Activated B cell treated with CpG ODN at 0.5 μM for 24 hours (primary cell): ENCODE measurements around the gene THUMPD3. TPM values are rescaled to one million over a fixed set of nuclear protein-coding genes. Genes with fewer than 3 reads are reported as not detected.

ENCODE experiments used
- ATAC-seq: fragments of 200-7000 bp; cut with Tn5 transposase; one replicate; pipeline ENCODE4 v1.10.0; 2021; ENCODE audit warnings: low read depth, mild to moderate bottlenecking, moderate library complexity
- CTCF ChIA-PET: fragments of 350-600 bp; sonication (Branson Sonifier 250); formaldehyde crosslinking; loops from one replicate; lab custom pipeline; 2021; ENCODE audit warnings: antibody characterized with exemption; lab: Charles Lee
- POLR2A ChIA-PET: fragments of 350-600 bp; sonication (Branson Sonifier 250); formaldehyde crosslinking; loops from one replicate; lab custom pipeline; 2021; ENCODE audit warnings: antibody characterized with exemption; lab: Charles Lee
- DNase-seq: peaks from one replicate; pipeline ENCODE4 v3.0.0; 2022
- H3K27ac Mint-ChIP-seq: one replicate; pipeline ENCODE4 v1.8.0; 2020; ENCODE audit warnings: mixed read lengths
- H3K27me3 Mint-ChIP-seq: one replicate; pipeline ENCODE4 v1.8.0; 2021; ENCODE audit warnings: mixed read lengths
- H3K36me3 Mint-ChIP-seq: one replicate; pipeline ENCODE4 v1.8.0; 2021; ENCODE audit warnings: low read depth, mixed read lengths
- H3K4me1 Mint-ChIP-seq: one replicate; pipeline ENCODE4 v1.8.0; 2021; ENCODE audit warnings: mixed read lengths
- H3K4me3 Mint-ChIP-seq: one replicate; pipeline ENCODE4 v1.8.0; 2020; ENCODE audit warnings: mild to moderate bottlenecking, mixed read lengths
- H3K9me3 Mint-ChIP-seq: one replicate; pipeline ENCODE4 v1.8.0; 2020; ENCODE audit warnings: mixed read lengths
- intact Hi-C: fragments of 100-400 bp; cut with micrococcal nuclease; formaldehyde crosslinking; loops from one replicate; pipeline ENCODE4 v1.15.1; 2024
- total RNA-seq: library from RNA; stranded (reverse); gene quantifications from 2 replicates; pipeline ENCODE4 v1.2.3, GENCODE V29; 2022
- TF ChIP-seq, protein P1 (sequence below): fragments of 200-600 bp; IDR thresholded peaks from one replicate; pipeline ENCODE4 v1.8.0; 2022; ENCODE audit warnings: antibody characterized with exemption, mild to moderate bottlenecking

Gene THUMPD3
- total RNA-seq, 1 donor from 2014 or later: 42.0 TPM

DNA sequence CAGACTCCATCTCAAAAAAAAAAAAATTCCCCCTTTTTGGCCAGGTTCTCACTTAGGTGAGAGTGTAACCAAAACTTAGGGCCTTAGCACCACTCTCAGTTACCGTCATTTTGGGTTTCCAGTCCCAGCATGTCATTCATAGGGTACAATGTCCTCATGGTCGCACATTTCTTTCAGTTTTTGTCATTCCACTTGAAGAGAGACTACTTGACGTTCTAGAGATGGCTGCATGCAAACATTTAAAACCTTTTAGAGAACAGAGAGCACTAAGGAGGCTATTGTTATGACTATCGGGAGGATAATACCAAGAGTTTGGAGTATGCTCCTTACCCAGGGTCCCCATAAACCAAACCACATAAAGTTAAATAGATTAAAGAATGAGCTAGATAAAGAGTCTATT lies 37.9 kb upstream of the THUMPD3 start:
- no peak overlapping the region for H3K27ac Mint-ChIP-seq
- TF ChIP-seq, protein P1, sequence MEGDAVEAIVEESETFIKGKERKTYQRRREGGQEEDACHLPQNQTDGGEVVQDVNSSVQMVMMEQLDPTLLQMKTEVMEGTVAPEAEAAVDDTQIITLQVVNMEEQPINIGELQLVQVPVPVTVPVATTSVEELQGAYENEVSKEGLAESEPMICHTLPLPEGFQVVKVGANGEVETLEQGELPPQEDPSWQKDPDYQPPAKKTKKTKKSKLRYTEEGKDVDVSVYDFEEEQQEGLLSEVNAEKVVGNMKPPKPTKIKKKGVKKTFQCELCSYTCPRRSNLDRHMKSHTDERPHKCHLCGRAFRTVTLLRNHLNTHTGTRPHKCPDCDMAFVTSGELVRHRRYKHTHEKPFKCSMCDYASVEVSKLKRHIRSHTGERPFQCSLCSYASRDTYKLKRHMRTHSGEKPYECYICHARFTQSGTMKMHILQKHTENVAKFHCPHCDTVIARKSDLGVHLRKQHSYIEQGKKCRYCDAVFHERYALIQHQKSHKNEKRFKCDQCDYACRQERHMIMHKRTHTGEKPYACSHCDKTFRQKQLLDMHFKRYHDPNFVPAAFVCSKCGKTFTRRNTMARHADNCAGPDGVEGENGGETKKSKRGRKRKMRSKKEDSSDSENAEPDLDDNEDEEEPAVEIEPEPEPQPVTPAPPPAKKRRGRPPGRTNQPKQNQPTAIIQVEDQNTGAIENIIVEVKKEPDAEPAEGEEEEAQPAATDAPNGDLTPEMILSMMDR: no peak
- ATAC-seq: no peak
- H3K27me3 Mint-ChIP-seq: peaks cover 2% of the 10 kb centered on the region
- no peak overlapping the region for H3K4me3 Mint-ChIP-seq
- intact Hi-C loops: no loop called here
- no peaks in the 10 kb centered on the region for H3K36me3 Mint-ChIP-seq
- ChIA-PET CTCF (no interaction called here), POLR2A (no interaction called here)
- no peak for DNase-seq
- peaks cover 4% of the 10 kb centered on the region for H3K9me3 Mint-ChIP-seq
- no peaks in the 10 kb centered on the region for H3K4me1 Mint-ChIP-seq

DNA sequence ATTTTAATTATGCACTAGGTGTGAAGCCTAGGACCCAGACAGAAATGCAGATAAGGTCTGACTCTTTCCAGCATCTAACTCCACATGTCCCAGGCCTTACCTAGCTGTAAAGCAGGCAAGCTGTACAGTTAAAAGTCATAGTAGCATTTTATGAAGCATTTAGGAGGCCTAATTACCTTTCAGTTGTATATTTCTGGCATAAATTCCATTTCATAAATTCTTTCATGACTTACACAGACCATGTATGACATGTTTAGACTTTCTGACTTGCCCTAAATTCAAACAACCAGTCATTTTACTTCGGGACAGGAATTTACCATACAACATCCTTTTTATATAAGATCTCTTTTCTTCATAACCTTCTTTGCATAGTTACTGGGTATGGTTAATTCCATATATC lies 35.3 kb upstream of the THUMPD3 start:
- Mint-ChIP-seq H3K4me1 (no peaks in the 10 kb centered on the region), H3K36me3 (no peaks in the 10 kb centered on the region), H3K4me3 (no peak overlapping the region), H3K27me3 (peaks cover 6% of the 10 kb centered on the region), H3K9me3 (peaks cover 8% of the 10 kb centered on the region), H3K27ac (no peak overlapping the region)
- CTCF ChIA-PET: no interaction called here
- TF ChIP-seq, protein P1: no peak
- ATAC-seq (no peak), DNase-seq (no peak)
- intact Hi-C loops: no loop called here
- POLR2A ChIA-PET: no interaction called here

DNA sequence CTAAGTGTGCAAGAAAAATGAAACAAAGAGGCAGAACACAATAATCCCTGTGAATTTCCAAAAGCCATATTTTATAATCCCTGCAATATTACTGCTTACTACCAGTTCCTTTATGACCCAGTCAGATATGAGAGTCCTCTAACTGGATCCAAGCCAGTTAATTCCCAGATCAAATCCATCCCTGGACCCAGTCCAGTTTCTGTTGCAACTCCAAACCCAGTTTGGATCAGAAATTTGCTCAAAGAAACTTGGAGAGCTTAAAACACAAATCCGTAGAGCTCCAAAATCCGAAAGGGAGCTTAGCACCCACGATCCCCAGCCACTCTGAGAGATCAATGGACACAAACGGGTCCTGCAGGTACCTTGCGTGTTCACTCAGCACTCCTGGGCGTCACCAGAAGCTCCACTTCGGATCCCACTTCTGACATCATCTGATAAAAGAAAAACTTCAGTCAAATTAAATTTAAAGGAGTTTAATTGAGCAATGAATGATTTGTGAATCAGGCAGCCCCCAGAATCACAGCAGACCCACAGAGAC lies 32.6 kb upstream of the THUMPD3 start:
- ChIA-PET CTCF (no interaction called here), POLR2A (no interaction called here)
- no peak overlapping the region for H3K27ac Mint-ChIP-seq
- TF ChIP-seq, protein P1: no peak
- no peaks in the 10 kb centered on the region for H3K4me1 Mint-ChIP-seq
- intact Hi-C loops: no loop called here
- H3K36me3 Mint-ChIP-seq: no peaks in the 10 kb centered on the region
- H3K4me3 Mint-ChIP-seq: no peak overlapping the region
- peaks cover 8% of the 10 kb centered on the region for H3K9me3 Mint-ChIP-seq
- no peak for ATAC-seq
- H3K27me3 Mint-ChIP-seq: peaks cover 8% of the 10 kb centered on the region
- no peak for DNase-seq

DNA sequence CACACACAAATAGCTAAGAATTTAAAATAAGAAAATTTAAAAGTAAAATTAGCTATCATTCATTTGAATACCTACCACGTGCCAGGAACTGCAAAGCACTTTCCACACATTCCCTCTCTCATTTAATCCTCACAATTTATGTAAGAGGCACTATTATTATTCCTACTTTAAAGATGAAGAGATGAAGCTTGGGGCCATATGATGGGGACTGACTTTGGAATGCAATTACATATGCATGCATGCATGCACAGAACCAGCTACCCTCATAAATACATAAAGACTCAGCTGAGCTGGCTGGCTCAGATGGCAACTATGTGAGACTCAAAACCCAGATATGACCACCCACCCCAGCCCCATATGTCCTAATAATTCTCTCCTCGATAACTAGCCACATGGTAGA lies 31.7 kb upstream of the THUMPD3 start:
- intact Hi-C loops: no loop called here
- TF ChIP-seq, protein P1: no peak
- no peaks in the 10 kb centered on the region for H3K36me3 Mint-ChIP-seq
- no peak overlapping the region for H3K4me3 Mint-ChIP-seq
- H3K4me1 Mint-ChIP-seq: no peaks in the 10 kb centered on the region
- CTCF ChIA-PET: no interaction called here
- peaks cover 8% of the 10 kb centered on the region for H3K9me3 Mint-ChIP-seq
- no peak for DNase-seq
- ATAC-seq: no peak
- POLR2A ChIA-PET: no interaction called here
- H3K27me3 Mint-ChIP-seq: peaks cover 8% of the 10 kb centered on the region
- H3K27ac Mint-ChIP-seq: no peak overlapping the region

DNA sequence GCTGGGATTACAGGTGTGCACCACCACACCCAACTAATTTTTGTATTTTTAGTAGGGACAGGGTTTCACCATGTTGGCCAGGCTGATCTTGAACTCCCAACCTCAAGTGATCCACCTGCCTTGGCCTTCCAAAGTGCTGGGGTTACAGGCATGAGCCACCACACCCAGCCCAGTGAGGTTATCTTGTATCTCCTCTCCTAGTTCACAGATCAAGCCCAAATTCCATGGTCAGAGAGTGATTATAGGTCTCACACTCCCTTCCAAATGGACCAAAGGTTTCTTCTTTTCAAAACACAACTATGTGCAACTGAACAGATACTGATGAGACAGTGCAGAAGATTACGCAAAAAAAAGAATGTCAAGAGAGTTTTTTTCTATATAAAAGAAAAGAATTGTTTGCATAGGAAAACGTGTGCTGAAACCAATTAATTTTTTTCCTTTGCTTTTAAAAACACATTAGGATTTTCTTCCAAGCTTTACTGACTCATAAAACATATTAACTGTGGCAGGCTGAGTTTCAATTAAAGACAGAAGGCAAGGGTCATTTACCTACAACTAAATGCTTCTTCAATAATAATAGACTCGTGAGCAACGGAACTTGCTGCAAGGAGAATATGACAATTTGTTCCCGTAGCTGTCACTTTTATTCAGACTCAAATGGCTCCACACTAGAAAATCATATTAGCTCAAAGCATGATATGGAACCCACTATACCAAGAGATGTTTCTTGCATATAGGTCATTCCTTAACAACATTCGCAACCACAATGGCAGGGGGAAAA lies 30.4 kb upstream of the THUMPD3 start:
- no peak for ATAC-seq
- intact Hi-C loops: no loop called here

More for the DNA sequence above, 30.4 kb upstream of the THUMPD3 start:
- H3K4me3 Mint-ChIP-seq: no peak overlapping the region
- no peaks in the 10 kb centered on the region for H3K4me1 Mint-ChIP-seq
- ChIA-PET POLR2A (no interaction called here), CTCF (interaction anchor here (0.7 kb wide), 1 partner anchor 21 kb away, joined by 3 read pairs; no protein-coding TSS in a partner anchor)
- DNase-seq: no peak
- peaks cover 5% of the 10 kb centered on the region for H3K9me3 Mint-ChIP-seq
- no peaks in the 10 kb centered on the region for H3K36me3 Mint-ChIP-seq
- no peak overlapping the region for H3K27ac Mint-ChIP-seq
- TF ChIP-seq, protein P1: no peak
- H3K27me3 Mint-ChIP-seq: peaks cover 8% of the 10 kb centered on the region
